HG03565 (cell line): ENCODE data around the gene BNC1.
"Not testable (repeated sequence)": the region's sequence is repeated elsewhere in the genome, so short reads cannot be mapped to it uniquely, and the experiment has no call there.

ENCODE experiments used
- ATAC-seq: cut with Tn5 transposase; IDR thresholded peaks from one replicate; pipeline ENCODE4 v1.9.1; 2021; ENCODE audit warnings: mild to moderate bottlenecking, moderate library complexity; ENCODE audit not compliant: unreplicated experiment

BNC1 gene

GRCh38 chr15:83250781-83251180 is 33.7 kb downstream of the BNC1 start:
- no peak for ATAC-seq

GRCh38 chr15:83249030-83249343 is 35.5 kb downstream of the BNC1 start:
- ATAC-seq: no peak

- ATAC-seq: no peak
Measured at GRCh38 chr15:83248151-83249029, 36.1 kb downstream of the BNC1 start.

GRCh38 chr15:83243634-83244033 is 40.8 kb downstream of the BNC1 start:
- ATAC-seq: no peak

GRCh38 chr15:83230242-83230641 is 54.2 kb downstream of the BNC1 start:
- ATAC-seq: no peak

- no peak for ATAC-seq
Measured at GRCh38 chr15:83225449-83225848, 59.0 kb downstream of the BNC1 start.

GRCh38 chr15:83221781-83222180 is 62.7 kb downstream of the BNC1 start:
- ATAC-seq: not testable (repeated sequence)

- ATAC-seq: no peak
Measured at GRCh38 chr15:83219026-83219425, 65.4 kb downstream of the BNC1 start.

GRCh38 chr15:83215306-83215705 is 69.2 kb downstream of the BNC1 start:
- ATAC-seq: no peak

GRCh38 chr15:83210619-83211018 is 73.8 kb downstream of the BNC1 start:
- ATAC-seq: no peak

GRCh38 chr15:83209333-83209732 is 75.1 kb downstream of the BNC1 start:
- no peak for ATAC-seq

GRCh38 chr15:83208367-83208661 is 76.2 kb downstream of the BNC1 start:
- ATAC-seq: no peak

- no peak for ATAC-seq
Measured at GRCh38 chr15:83207660-83208366, 76.7 kb downstream of the BNC1 start, which contains the start of gene HDGFL3. HDGFL3 (minus strand) TSS chr15:83207823; CDS start chr15:83207414, 409 bp downstream.

- no peak for ATAC-seq
Measured at GRCh38 chr15:83207009-83207659, 77.3 kb downstream of the BNC1 start.

- ATAC-seq: no peak
Measured at GRCh38 chr15:83206526-83207008, 77.9 kb downstream of the BNC1 start.
